GM12864 (cell line): ENCODE data around the gene UGGT2.

Experiments
- DNase-seq: peaks from one replicate; pipeline ENCODE4 v3.0.0-alpha.2; 2011; ENCODE audit warnings: low read depth
- H3K4me3 ChIP-seq: 2 replicates; pipeline ENCODE4 v1.5.1; 2011; ENCODE audit warnings: mild to moderate bottlenecking, low read depth, low read length, control low read depth
- TF ChIP-seq, protein P1 (sequence below): IDR thresholded peaks from 2 replicates; pipeline ENCODE4 v1.5.1; 2011; ENCODE audit warnings: low read depth, mild to moderate bottlenecking, moderate library complexity, low read length, control low read depth, inconsistent platforms; ENCODE audit errors: missing control alignments

UGGT2 gene

DNA sequence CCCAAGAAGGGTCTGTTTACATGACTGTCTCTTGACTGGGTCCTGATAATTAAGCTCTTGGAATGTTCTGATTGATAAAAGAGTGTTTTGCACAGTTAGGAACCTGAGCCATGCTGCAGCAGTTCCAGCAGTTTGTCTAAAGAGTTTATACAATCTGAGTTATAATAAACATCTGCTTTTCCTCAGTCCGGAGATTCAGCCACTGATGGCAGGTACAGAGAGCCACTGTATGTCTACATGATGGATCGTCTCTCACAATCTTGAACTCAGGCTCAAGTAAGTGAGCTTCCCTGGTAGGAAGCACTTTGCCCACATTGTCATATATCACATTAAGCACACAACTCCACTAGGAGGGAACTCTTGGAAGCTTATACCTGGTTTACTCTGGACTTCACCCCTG, 84.3 kb downstream of the UGGT2 start:
- DNase-seq = no peak
- no peak overlapping the region for H3K4me3 ChIP-seq
- TF ChIP-seq, protein P1, sequence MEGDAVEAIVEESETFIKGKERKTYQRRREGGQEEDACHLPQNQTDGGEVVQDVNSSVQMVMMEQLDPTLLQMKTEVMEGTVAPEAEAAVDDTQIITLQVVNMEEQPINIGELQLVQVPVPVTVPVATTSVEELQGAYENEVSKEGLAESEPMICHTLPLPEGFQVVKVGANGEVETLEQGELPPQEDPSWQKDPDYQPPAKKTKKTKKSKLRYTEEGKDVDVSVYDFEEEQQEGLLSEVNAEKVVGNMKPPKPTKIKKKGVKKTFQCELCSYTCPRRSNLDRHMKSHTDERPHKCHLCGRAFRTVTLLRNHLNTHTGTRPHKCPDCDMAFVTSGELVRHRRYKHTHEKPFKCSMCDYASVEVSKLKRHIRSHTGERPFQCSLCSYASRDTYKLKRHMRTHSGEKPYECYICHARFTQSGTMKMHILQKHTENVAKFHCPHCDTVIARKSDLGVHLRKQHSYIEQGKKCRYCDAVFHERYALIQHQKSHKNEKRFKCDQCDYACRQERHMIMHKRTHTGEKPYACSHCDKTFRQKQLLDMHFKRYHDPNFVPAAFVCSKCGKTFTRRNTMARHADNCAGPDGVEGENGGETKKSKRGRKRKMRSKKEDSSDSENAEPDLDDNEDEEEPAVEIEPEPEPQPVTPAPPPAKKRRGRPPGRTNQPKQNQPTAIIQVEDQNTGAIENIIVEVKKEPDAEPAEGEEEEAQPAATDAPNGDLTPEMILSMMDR = no peak

DNA sequence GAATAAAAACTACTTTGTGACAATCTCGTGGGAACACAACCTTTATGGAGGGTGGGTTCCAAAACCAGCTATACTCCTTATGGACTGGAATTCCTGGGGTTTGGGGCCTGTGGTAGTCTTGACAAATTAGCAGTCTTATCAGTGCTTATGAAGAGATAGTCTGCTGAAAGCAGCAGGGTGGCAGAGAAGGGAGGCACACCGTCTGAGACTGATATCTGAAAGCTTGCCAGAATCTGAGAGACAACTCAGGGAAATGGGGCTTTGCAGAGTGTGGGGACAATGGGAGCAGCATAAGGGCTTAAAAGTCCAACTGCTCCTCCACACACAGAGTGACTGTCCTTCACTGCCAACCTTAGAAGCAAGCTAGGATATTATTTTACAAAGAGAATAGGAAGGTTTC, 95.9 kb downstream of the UGGT2 start:
- no peak for DNase-seq
- TF ChIP-seq, protein P1 = no peak
- H3K4me3 ChIP-seq = no peak overlapping the region

DNA sequence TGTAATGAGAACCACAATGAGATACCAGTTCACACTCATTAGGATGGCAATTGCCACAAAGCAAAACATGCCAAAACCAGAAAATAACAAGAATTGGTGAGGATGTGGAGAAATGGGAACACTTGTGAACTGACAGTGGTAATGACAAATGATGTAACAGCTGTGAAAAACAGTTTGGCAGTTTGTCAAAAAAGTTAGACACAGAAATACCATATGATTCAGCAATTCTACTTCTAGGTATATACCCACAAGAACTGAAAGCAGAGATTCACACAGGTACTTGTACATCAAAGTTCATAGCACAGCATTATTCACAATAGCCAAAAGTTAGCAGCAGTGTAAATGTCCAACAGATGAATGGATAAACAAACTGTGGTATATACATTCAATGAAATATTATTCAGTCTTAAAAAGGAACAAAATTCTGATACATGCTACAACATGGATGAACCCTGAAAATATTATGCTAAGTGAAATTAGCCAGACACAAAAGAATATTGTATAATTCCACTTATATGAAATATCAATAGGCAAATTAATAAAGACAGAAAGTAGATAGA, 96.5 kb downstream of the UGGT2 start:
- no peak overlapping the region for H3K4me3 ChIP-seq
- TF ChIP-seq, protein P1 = no peak
- no peak for DNase-seq

DNA sequence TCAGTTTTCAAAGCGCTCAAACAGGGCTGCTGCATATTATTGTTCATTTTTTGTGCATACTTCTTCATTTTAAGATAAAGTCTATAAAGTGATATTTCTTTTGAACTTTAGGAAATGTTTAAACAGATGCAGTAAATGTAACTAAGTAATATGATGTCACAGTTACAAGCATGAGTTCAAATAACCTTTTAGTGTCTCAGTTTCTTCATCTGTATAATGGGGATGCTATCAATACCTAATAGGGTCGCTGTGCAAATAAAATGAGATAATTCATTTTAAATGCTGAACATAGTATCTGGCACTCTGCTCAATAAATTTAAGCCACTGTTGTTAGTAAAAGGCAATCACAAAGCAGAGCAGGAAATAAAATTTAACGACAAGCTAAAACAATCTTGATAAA, 97.5 kb downstream of the UGGT2 start:
- H3K4me3 ChIP-seq = no peak overlapping the region
- DNase-seq = no peak
- TF ChIP-seq, protein P1 = no peak

DNA sequence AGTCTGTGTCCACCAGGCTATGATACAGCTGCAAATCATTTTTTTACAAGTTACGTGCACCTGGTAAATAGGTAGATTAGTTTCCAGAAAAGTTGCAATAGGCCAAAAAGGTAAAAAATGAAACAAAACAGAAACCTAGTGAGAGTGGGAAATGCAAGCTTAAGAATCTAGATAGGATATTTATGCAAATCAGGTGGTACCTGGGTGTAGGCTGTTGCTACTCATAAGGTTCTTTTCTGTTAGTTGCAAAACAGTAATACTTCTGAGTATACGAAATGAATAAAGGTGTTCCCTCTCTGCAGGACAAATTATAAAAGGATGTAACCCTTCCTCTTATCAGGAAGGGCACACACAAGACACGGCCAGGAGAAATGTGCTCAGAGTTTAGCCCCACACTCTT, 97.9 kb downstream of the UGGT2 start:
- H3K4me3 ChIP-seq = no peak overlapping the region
- no peak for DNase-seq
- TF ChIP-seq, protein P1 = no peak

DNA sequence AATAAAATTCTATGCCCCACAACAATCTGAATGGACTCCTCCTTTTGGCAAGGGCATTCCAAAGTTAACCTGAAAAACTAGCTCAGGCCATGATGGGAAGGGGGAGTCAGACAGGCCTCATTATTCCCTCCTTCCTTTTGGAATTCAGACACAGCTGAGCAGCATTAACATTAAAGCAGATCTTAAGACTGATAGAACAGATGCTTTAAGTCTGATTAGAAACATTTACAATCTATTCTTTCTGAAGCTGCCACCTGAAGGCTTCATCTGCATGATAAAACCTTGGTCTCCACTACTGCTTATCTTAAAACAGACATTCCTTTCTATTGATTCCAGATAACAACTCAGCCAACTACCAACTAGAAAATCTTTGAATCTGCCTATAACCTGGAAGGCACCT, 98.9 kb downstream of the UGGT2 start:
- DNase-seq = no peak
- TF ChIP-seq, protein P1 = no peak
- no peak overlapping the region for H3K4me3 ChIP-seq

DNA sequence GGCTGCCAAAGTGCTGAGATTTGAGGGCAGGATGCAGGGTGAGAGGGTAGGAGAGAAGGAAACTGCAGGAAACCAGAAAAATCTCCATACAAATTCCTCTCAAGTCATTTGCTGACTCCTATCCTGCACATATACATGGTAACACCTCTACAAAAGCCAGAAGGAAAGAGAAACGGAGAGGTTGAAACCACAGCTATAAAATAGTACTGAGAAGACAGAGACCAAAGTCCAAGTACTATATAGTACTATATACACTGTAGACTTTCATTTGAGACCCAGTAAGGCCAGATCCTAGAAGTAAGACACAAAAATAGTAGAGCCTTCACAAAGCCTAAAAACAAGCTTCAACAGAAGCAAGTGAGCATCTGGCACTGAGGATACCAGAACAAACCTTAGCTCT, 103.1 kb downstream of the UGGT2 start:
- no peak for DNase-seq
- no peak overlapping the region for H3K4me3 ChIP-seq
- TF ChIP-seq, protein P1 = no peak
